Calu3 (cell line): ENCODE data around the gene CLTCL1. TPM values are rescaled to one million over a fixed set of nuclear protein-coding genes. Genes with fewer than 3 reads are reported as not detected.

Experiments used
- BruUV-seq: library from RNA; stranded (reverse); fragments of 400-500 nt; replicated peaks from 2 replicates; lab custom pipeline; 2021; lab: Mats Ljungman, UMichigan
- CTCF ChIA-PET: fragments of 300-600 bp; sonication (Branson Sonifier 250); formaldehyde crosslinking; loops from one replicate; lab custom pipeline; 2022; ENCODE audit warnings: antibody characterized with exemption; lab: Charles Lee
- DNase-seq: peaks from one replicate; pipeline ENCODE4 v3.0.0; 2022
- H3K27ac Mint-ChIP-seq: one replicate; pipeline ENCODE4 v1.8.0; 2022; ENCODE audit warnings: mixed read lengths; ENCODE audit not compliant: unreplicated experiment
- H3K27me3 Mint-ChIP-seq: one replicate; pipeline ENCODE4 v1.8.0; 2022; ENCODE audit warnings: mixed read lengths; ENCODE audit not compliant: unreplicated experiment
- H3K36me3 Mint-ChIP-seq: one replicate; pipeline ENCODE4 v1.8.0; 2022; ENCODE audit warnings: mild to moderate bottlenecking, moderate library complexity, mixed read lengths; ENCODE audit not compliant: insufficient read depth, unreplicated experiment
- H3K4me1 Mint-ChIP-seq: one replicate; pipeline ENCODE4 v1.8.0; 2022; ENCODE audit warnings: mild to moderate bottlenecking, low read depth, mixed read lengths; ENCODE audit not compliant: unreplicated experiment
- H3K4me3 Mint-ChIP-seq: one replicate; pipeline ENCODE4 v1.8.0; 2022; ENCODE audit warnings: mild to moderate bottlenecking, low read depth, moderate library complexity, mixed read lengths; ENCODE audit not compliant: unreplicated experiment
- H3K9me3 Mint-ChIP-seq: one replicate; pipeline ENCODE4 v1.8.0; 2022; ENCODE audit warnings: low read depth, mixed read lengths; ENCODE audit not compliant: unreplicated experiment
- intact Hi-C: fragments of 100-400 bp; cut with micrococcal nuclease; formaldehyde crosslinking; loops from one replicate; pipeline ENCODE4 v1.10.0; 2022; ENCODE audit not compliant: unreplicated experiment
- total RNA-seq: library from RNA; stranded (reverse); gene quantifications from 2 replicates; pipeline ENCODE4 v1.2.3, GENCODE V29; 2022
- TF ChIP-seq, protein P1 (sequence below): fragments of 200-600 bp; IDR thresholded peaks from one replicate; pipeline ENCODE4 v1.8.0; 2022; ENCODE audit warnings: antibody characterized with exemption; ENCODE audit not compliant: unreplicated experiment

Gene CLTCL1
- total RNA-seq, 1 experiment from 2014 or later = 2.9 TPM

GRCh38 chr22:19215360-19215759, 76.2 kb downstream of the CLTCL1 start:
- TF ChIP-seq, protein P1, sequence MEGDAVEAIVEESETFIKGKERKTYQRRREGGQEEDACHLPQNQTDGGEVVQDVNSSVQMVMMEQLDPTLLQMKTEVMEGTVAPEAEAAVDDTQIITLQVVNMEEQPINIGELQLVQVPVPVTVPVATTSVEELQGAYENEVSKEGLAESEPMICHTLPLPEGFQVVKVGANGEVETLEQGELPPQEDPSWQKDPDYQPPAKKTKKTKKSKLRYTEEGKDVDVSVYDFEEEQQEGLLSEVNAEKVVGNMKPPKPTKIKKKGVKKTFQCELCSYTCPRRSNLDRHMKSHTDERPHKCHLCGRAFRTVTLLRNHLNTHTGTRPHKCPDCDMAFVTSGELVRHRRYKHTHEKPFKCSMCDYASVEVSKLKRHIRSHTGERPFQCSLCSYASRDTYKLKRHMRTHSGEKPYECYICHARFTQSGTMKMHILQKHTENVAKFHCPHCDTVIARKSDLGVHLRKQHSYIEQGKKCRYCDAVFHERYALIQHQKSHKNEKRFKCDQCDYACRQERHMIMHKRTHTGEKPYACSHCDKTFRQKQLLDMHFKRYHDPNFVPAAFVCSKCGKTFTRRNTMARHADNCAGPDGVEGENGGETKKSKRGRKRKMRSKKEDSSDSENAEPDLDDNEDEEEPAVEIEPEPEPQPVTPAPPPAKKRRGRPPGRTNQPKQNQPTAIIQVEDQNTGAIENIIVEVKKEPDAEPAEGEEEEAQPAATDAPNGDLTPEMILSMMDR = no peak
- no peaks in the 10 kb centered on the region for H3K36me3 Mint-ChIP-seq
- no peaks in the 10 kb centered on the region for H3K4me1 Mint-ChIP-seq
- no TSS peak for BruUV-seq
- intact Hi-C loops = no loop called here
- H3K9me3 Mint-ChIP-seq = no peaks in the 10 kb centered on the region
- CTCF ChIA-PET = no interaction called here
- H3K27me3 Mint-ChIP-seq = no peaks in the 10 kb centered on the region
- H3K27ac Mint-ChIP-seq = no peak overlapping the region
- DNase-seq = no peak
- no peak overlapping the region for H3K4me3 Mint-ChIP-seq

GRCh38 chr22:19214078-19214473, 77.4 kb downstream of the CLTCL1 start:
- Mint-ChIP-seq H3K9me3 (no peaks in the 10 kb centered on the region), H3K27me3 (peaks cover 11% of the 10 kb centered on the region), H3K36me3 (no peaks in the 10 kb centered on the region), H3K4me1 (no peaks in the 10 kb centered on the region), H3K4me3 (no peak overlapping the region), H3K27ac (no peak overlapping the region)
- intact Hi-C loops = no loop called here
- no peak for DNase-seq
- BruUV-seq = no TSS peak
- TF ChIP-seq, protein P1 = no peak
- CTCF ChIA-PET = interaction anchor here (0.7 kb wide), 1 partner anchor 17 kb away, joined by 4 read pairs; no protein-coding TSS in a partner anchor

DNA sequence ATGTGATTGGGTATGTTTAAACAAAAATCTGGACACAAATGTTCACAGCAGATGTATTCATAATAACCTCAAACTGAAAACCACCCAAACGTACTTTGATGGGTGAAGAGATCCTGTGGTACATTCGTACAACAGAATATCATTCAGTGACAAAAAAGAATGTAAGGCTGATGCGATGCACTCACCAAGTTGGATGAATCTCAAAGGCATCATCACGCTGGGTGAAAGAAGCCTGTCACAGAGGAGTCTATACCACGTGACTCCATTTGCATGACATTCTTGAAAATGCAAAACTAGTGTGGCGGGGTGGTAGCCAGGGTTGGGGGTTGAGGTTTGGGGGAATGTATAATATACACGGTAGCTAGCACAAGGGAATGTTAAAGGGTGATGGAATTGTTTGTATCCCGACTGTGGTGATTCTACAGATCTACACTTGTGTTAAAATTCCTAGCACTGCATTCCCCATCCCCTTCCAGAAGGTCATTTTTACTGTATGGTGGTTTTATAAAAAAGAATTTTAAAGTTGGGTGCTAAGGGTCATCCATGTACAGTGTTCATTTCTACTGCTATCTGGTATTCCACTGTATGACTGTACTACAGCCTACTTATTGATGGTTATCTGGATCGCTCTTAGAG, 78.0 kb downstream of the CLTCL1 start:
- Mint-ChIP-seq H3K4me1 (no peaks in the 10 kb centered on the region), H3K4me3 (no peak overlapping the region), H3K27ac (no peak overlapping the region), H3K27me3 (peaks cover 11% of the 10 kb centered on the region), H3K36me3 (no peaks in the 10 kb centered on the region), H3K9me3 (no peaks in the 10 kb centered on the region)
- intact Hi-C loops = no loop called here
- no TSS peak for BruUV-seq
- TF ChIP-seq, protein P1 = no peak
- DNase-seq = no peak
- CTCF ChIA-PET = no interaction called here

- no peak overlapping the region for H3K27ac Mint-ChIP-seq
- H3K9me3 Mint-ChIP-seq = no peaks in the 10 kb centered on the region
- TF ChIP-seq, protein P1 = no peak
- CTCF ChIA-PET = no interaction called here
- DNase-seq = no peak
- BruUV-seq = no TSS peak
- peaks cover 11% of the 10 kb centered on the region for H3K27me3 Mint-ChIP-seq
- intact Hi-C loops = no loop called here
- H3K4me3 Mint-ChIP-seq = no peak overlapping the region
- H3K36me3 Mint-ChIP-seq = no peaks in the 10 kb centered on the region
- H3K4me1 Mint-ChIP-seq = no peaks in the 10 kb centered on the region
Observed at GRCh38 chr22:19213001-19213400, 78.5 kb downstream of the CLTCL1 start.
